NCI-H2227 treated with DMSO at 0.1 percent for 48 hours (cell line): ENCODE results near the gene RGL4.

Experiments
- DNase-seq: peaks from one replicate; lab custom pipeline; 2025; lab: John Stamatoyannopoulos, UW

Gene RGL4

DNA sequence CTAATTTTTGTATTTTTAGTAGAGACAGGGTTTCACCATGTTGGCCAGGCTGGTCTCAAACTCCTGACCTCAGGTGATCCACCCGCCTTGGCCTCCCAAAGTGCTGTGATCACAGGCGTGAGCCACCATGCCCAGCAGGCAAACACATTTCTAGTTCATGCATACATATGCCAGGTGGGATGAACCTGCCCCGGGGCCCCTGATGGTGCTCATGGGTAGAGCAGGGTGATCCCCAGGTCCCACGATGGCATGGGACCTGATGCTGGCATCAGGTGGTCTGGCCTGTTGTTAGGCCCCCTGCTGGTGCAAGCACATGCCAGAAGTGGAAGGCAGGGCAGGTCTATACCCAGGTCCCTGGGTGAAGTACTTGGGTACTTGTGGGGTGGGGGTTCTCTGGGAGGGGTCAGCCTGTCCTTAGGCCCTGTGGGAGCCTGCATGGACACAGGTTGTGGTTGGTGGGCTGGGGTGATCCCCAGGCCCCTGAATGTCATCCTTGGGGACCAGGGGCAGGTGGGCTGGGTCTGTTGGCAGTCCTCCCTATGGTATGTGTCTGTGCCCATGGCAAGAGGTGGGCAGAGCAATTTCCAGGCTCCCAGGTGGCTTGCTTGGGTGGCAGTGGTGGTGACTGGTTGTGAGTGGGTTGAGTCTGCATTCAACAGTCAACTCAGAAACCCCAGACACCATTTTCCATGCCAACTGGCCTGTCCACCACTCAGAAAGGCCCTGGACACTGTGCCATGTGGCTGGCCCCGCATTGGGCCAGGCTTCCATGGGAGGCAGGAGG, 9.6 kb upstream of the RGL4 start:
- DNase-seq = no peak

DNA sequence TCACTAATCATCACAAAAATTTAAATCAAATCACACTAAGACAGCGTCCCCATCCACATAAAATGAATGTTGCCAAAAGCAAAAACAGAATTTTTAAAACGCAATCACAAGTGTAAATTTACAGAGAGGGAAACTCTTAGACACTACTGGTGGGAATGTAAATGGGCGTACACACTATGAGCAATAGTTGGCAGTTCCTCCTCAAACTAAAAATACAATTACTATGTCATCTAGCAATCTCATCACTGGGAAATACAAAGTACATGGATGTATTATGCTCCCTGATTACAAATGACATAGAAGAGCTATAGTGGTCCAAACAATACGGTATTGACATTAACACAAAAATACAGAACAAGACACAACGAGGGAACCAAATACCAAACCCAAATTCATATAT, 8.7 kb upstream of the RGL4 start:
- DNase-seq = no peak

DNA sequence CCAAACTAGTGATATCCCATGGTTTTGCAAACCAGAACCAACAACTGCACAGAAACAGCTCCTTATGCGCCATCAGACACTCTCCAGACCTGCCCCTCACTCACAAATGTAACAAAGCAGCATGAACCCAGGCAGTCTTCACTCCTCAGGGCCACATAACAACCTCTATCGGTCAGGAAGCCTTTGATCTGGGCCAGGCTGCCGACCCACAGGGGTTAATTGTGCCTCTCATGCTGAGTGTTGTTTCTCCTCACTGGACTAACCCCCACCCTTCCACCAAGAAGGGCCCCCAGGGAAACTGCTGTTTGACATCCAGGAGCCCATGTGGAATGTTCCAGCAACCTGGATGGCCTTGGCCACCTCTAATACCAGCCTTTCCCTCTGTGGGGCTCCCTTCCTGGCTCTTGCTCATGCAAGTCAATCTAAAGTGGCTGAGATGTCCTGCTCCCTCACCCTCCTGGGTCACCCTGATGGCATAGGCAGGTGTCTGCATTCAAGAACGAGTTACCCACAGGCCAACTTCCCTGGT, 7.9 kb upstream of the RGL4 start:
- no peak for DNase-seq

DNA sequence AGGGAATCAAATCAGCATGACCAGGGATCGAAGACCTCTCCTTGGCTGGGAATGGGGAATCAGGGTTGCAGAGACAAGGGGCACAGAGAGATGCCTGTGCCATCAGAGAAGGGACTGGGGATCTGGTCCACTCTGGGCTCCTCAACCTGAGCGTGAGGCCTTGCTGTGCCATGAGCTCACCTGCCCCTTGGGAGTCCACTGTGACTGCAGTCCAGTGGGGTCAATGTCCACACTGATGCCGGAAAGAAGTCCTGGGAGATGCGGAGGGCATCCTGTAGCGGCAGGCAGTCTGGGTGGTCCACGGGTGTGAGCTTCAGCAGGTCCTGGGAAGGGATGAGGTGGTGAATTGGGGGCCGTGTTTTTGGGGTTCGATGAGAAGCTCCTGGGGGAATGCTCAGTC, 7.3 kb upstream of the RGL4 start:
- no peak for DNase-seq

DNA sequence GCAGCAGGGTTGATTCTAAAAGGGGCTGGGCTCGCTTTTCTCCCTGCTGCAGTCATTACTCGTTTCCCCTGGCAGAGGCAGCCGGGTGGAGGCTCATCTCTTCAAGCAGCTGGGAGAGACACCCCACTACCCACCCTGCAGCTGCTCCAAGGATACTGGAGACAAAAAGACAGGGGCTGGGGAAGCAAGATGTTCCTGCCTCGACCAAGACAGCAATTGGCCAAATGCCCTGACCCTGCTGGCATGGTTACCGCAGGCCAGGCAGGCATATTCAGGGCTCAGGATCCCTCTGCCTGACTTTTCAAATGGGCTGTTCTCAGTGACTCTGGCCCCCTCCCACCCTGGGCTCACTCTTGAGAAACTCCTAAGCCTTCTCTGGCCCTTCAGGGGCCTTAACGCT, 6.8 kb upstream of the RGL4 start:
- DNase-seq = no peak

DNA sequence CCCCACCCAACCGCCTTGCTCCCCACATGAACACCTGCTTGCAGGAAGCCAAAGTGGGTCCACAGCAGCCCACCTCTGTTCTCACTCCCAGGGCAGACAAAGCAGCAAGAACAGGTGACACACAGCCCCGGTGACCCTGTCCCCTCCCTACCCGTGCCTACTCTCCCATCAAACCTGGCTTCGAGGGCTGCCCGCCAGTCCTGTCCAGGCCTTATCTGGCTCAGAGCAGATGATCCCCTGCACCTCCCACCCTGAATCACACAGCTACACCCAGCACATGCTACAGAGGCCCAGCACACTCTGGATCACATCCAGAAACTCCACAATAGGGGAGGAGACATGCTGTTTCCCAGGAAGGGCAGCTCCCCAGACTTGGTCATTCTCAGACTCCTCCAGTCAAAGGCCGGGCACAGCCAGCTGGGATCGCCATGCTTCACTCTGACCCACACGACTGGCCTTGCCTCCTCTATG, 6.2 kb upstream of the RGL4 start:
- DNase-seq = no peak

DNA sequence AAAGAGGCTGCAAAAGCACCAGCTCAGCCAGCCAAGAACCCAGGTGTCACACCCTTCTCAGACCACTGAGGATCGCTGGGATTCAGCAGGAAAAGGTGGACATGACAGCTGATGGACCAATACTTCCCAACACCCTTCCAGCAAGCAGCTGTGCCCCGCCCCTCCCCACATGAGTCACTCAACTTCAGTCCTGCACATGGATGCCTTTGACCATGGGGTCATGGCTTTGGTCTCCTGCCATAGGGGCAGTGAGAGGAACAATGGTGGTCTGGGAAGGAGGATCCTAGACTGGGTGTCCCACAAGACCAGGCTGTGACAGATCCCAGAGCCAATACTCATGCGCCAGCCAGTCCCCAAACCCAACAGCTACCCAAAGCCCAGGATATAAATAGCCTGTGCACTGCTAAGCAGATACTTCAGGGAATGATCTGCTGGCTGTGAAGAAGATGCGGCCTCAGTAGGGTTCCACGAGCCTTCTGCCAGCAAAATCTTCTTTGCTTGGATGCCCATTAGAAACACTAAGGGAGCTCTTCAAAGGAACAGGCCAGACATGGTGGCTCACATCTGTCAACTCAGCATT, 5.5 kb upstream of the RGL4 start:
- no peak for DNase-seq

DNA sequence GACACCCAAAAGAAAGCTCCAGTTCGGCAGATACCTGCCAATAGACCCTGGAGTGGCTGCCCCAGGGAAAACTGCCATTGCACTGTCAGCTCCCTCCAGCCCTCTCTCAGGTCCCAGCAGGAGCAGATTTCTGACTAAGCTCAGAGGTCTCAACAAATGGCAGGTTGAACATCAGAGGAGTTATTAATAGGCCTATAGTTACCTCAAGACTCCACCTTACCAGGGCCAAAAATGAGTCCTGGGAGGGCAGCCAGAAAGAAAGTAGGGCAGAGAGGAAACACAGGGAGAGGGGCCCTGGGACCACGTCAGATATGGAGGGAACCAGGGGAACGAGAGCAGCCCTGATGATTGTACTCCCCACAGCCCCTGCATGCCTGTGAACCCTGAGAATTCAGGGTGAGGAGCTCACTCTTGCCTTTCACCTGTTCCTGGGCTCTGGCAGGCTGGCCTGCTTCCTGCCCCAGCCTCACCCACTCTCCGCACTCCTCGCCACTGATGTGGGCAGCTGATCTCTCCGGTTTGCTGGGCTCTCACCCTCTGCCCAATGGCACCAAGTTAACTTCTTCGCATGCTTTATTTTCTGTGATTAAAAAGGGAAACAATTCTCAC, 4.3 kb upstream of the RGL4 start:
- no peak for DNase-seq

DNA sequence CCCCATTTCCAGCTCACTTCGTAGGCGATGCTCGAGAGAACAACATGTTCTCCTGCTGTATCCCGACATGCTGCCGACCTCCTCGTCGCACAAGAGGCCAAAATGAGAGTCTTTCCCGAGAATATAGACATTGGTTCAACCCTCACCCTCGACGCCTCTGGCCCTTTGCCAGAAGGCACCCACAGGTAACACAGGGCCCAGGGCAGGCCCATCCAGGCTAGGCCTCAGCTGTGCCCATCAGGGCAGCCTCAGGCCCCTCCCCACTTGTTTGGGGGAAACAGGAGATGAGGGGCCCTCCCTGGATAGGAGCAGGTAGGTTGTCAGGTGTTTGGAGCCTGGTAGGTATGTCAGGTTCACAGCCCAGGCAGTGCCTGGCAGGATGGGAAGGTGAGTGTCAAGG, 2.7 kb upstream of the RGL4 start:
- DNase-seq = no peak

DNA sequence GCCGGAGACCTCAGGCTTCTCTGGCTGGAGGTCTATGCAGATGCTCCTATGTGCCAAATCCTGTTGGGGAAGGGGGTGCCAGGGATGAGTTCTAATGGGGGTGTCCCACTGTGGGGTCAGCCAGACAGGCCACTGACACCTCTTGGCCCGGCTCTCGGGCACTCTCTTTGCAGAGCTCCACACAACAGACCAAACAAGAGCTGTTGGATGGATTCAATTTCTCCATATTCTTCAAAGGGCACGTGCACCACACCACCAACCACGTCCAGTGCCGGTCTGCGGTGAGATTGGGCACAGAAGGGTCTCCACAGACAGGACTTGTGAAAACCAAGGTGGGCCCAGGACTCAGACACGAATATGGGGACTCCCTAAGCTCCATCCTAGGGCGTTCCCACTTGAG, 2.2 kb upstream of the RGL4 start:
- DNase-seq = no peak

DNA sequence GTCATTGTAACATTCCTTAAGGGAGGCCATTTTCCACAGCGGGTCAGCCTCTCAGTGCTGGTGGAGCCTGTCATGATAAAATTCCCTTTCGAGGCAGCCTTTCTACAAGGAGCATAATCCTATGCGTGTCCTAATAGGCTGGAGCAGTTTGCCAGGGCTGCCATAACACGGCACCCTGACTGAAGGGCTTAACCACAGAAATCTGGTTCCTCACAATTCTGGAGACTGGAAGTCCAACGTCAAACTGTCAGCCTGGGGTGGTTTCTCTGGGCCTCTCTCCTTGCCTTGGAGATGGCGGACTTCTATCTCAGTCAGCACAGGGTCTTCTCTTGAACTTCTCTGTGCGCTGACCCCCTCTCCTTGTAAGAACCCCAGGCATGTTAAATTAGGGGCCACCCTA, 1.4 kb upstream of the RGL4 start:
- DNase-seq = no peak

DNA sequence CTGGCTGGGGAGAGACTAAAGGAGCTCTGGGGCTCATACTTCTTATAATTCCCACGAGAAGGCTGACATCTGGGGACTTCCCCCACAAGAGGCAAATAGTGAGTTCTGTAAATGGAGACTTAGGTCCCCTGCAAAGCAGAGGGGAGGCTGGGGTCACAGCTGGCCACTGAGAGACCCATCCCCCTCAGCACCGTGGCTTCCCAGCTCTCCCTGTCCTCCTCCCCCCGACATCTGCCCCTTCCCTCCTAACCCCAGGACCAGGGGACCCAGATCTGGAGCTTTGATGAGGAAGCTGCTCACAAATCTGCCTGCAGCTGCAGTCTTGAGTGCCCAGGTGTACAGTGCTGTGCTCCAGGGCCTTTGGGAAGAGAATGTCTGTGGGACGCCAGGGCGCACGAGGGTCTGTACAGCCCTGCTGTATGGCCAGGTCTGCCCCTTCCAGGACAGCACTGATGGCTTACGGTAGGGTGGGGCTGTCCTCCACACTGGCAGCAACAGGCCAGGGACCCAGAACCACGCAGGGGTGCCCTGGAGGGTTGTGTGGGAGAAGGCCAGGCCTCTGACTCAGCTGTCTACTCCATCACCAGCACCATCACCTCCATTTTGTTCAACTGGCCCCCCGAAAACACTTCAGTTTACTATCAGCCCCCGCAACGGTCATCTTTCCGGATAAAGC, 1.1 kb downstream of the RGL4 start:
- DNase-seq = no peak

DNA sequence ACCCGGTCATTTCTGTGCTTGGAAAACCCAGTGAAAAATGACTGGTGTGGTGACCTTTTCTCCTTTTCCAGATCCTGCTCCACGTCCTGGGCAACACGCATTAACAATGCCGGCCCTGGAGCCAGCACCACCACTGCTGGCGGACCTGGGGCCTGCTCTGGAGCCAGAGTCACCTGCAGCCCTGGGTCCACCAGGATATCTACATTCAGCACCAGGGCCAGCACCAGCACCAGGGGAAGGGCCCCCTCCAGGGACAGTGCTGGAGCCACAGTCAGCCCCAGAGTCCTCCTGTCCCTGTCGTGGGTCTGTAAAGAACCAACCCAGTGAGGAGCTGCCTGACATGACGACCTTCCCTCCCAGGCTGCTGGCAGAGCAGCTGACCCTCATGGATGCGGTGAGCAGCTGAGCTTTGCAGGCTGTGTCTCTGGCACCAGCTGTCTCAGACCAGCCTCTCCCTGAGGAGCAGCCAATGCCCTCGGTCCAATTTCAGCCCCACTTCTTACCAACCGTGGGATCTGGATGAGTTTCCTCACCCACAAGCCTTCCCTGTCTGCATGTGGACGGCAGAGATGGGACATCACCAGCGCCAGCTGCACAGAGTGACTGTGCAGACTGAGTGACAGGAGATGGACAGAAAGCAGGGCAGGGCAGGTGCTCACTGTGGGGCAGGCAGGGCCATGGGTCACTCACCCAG, 1.9 kb downstream of the RGL4 start:
- DNase-seq = no peak

DNA sequence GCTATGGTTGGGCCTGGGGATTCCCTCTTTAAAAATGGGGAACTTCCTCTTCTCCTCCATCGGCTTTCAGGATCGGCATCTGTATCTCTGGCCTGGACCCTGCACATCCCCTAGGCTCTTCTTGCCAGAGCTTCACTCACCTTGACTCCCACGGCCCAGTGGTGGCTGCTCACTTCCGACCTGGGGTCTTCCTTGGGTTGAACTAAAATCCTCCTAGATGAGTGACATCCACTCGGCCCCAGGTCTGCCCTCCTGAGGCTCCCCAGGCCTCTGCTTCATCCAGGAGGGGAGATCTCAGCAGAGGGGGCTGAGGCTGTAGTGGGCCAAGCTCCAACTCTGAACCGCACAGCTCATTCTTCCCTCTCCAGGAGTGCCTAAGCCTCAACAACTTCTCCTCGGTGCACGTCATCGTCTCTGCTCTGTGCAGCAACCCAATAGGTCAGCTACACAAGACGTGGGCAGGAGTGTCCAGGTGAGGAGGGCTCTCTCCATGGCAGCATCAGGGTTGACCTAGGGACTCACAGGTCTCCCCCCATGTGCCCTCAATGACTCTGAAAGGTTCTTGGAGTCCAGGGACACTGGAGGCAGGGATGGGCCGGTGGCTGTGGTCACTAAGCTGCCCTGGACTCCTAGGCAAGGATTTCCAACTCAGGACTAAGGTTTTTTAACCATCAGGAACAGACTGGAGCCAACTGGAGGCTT, 3.3 kb downstream of the RGL4 start:
- no peak for DNase-seq

DNA sequence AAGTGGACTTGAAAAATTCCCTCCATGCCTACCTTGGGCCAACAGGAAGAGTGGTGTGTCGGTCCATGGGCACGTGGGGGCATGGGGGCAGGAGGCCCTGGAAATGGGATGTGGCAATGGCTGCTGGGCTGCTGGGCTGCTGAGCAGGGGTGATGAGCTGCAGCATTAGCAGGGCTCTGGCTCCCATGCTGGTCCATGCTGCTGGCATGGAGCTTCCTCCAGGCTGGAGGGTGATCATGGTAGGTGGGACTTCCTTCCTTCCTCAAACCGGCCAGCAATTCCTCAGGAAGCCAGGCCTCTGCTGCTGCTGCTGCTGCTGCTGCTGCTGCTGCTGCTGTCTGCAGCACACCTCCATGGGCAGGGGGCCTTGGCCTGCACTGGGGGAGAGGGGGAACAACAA, 4.3 kb downstream of the RGL4 start:
- DNase-seq = no peak

DNA sequence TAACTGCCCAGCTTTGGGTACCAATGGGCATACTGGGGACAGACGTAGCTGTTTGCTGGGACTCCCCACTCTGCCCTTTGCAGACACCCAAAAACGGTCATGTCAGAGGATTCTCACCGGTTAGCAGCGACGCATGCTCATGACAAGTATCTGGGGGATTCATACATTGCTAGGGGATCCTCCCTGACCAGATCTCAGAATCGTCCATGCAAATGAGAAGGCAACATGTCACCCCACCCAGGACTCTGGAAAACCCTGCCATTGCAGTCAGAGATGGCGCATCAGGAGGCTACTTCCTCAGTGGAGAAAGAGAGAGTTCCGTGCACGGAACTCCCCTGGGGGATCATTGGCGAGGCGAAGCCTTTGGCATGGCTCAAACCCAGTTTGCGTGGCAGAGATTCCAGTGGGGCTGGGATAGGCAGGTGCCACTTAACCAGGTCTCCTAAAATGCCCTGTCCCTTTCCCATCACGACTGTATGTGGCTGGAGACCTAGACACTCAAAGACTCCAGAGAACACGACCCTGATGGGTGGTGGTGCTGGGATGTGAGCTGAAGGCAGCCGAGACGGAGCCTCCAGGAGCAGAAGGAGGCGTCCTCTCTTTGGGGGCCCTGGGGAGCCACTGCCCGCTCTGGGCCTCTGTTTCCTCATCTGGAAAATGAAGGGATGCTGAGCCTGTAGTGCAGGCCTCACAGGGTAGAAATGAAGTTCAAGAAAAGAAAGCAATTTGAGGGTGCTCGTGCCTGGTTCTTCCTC, 4.9 kb downstream of the RGL4 start:
- no peak for DNase-seq

DNA sequence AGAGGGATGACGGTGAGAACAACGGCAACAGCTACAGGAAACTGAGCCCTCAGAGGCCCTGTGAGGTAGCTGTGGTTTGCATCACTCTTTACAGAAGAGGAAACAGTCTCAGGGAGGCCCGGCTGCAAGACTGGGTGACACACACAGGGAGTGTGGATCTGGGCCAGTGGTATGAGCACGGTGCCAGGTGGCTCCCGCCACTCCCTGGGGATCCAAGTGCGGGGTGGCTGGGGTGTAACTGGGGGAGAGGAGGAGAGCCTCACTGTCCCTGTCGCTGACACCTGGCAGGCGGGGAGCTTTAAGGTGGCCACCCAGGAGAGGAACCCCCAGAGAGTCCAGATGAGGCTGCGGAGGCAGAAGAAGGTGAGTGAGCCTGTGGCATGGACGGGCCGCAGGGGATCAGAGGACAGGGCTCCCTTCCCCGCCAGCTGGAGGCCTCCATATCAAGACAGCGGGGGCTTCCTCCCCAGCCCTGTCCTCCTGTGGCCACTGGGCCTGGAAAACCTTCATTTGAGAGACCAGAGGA, 5.6 kb downstream of the RGL4 start:
- DNase-seq = no peak

DNA sequence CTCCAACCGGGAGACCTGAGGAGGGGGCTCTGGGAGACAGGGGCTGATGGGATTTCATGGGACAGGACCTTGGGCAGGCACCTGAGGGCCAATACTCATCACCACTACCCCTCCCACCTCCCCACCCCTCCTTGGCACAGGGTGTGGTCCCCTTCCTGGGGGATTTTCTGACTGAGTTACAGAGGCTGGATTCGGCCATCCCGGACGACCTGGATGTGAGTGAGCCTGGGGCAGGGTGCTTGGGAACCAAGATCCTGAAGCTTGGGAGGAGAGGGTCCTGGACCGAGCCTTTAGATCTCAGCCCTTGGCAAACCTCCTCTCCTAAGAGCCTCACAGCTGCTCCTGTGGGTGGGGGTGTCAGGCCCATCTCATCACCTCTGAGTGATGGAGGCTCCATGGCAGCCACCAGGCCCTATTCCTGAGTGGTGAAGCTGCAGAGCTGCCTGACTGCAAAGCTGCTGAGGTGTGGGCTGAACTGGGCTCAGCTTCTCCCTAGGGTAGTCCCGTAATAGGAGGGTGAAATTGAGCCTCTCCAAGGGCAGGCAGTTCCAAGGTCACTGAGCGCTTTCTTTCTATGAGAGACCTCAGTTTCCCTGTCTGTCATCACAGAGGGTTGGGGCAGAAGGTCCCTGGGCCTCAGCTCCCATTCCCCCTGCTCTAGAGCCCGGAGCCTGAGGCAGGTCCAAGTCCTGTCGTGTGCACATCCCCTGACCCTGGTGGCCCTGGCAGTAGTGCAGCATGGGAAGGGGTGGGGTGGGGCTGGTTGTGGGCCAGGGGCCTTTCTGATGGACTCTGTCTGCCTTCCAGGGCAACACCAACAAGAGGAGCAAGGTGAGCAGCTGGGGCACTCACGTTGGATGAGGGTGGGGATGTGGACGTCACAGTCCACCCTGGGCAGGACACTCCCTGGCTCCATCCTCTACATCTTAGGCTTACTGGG, 6.5 kb downstream of the RGL4 start:
- no peak for DNase-seq

DNA sequence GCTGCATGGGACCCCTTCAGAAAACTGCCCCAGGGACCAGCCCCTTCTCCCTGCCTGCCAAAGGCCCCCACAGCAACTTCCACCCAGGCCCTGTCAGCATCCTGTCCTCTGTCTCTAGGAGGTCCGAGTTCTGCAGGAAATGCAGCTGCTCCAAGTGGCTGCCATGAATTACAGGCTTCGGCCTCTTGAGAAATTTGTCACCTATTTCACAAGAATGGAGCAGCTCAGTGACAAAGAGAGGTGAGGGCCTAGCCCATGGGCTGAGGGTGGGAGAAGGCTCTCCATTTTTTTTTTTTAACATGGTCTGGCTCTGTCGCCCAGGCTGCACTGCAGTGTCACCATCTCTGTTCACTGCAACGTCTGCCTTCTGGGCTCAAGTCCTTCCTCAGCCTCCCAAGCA, 7.3 kb downstream of the RGL4 start:
- no peak for DNase-seq
